Measurements from ENCODE around the gene PFDN4. TPM values are rescaled to one million over a fixed set of nuclear protein-coding genes. Genes with fewer than 3 reads are reported as not detected.

Gene PFDN4
- total RNA-seq, 1 experiment from 2014 or later: 90.1 TPM

DNA sequence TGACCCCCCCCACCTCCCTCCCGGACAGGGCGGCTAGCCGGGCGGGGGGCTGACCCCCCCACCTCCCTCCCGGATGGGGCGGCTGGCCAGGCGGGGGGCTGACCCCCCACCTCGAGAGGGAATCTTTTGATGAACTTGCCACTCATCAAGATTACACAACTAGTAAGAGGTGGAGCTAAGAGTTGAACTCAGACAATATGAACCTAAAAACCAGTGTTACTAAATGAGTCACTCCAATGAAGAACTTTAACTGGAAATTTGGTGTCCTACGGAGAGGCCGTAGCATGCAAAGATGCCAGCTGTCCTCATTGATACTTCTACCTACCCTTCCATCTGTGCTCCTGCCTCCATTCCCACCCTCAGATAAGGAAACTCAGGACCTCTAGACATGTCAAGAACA is 42.8 kb downstream of the PFDN4 start:
- CTCF ChIA-PET: no interaction called here

More for the DNA sequence above, 42.8 kb downstream of the PFDN4 start:
- Mint-ChIP-seq H3K27me3 (ENCODE audit: low read depth) (no peaks in the 10 kb centered on the region), H3K9me3 (peaks cover 34% of the 10 kb centered on the region), H3K27ac (no peak overlapping the region), H3K36me3 (peaks cover 16% of the 10 kb centered on the region), H3K4me3 (no peak overlapping the region), H3K4me1 (peaks cover 2% of the 10 kb centered on the region; the same call in 1 of the 2 replicates)
- POLR2A ChIA-PET: no interaction called here
- ATAC-seq: no peak
- TF ChIP-seq HMGA2 (CRISPR knock-in tag; IDR thresholded peaks at IDR 0.05) (no peak), GTF2I (CRISPR knock-in tag; conservative IDR thresholded peaks at IDR 0.05) (no peak), E2F1 (CRISPR knock-in tag; IDR thresholded peaks at IDR 0.05) (no peak), ZMAT4 (CRISPR knock-in tag; IDR thresholded peaks at IDR 0.05) (no peak), ZNF219 (CRISPR knock-in tag; IDR thresholded peaks at IDR 0.05; ENCODE audit: borderline replicate concordance) (no peak), RELA (CRISPR knock-in tag; IDR thresholded peaks at IDR 0.05; ENCODE audit: borderline replicate concordance) (no peak), IRF2 (CRISPR knock-in tag; IDR thresholded peaks at IDR 0.05; ENCODE audit: borderline replicate concordance, low read depth) (no peak), ZNF396 (CRISPR knock-in tag; IDR thresholded peaks at IDR 0.05; ENCODE audit: borderline replicate concordance) (no peak), SMAD4 (CRISPR knock-in tag; IDR thresholded peaks at IDR 0.05) (no peak), JUN (CRISPR knock-in tag; IDR thresholded peaks at IDR 0.05) (no peak), CBFB (CRISPR knock-in tag; IDR thresholded peaks at IDR 0.05; ENCODE audit: low read depth) (no peak), GABPB1 (CRISPR knock-in tag; IDR thresholded peaks at IDR 0.05) (no peak), ARID4B (CRISPR knock-in tag; IDR thresholded peaks at IDR 0.05; ENCODE audit: borderline replicate concordance) (no peak), TCF7 (CRISPR knock-in tag; IDR thresholded peaks at IDR 0.05; ENCODE audit: low read depth) (no peak), E2F4 (CRISPR knock-in tag; IDR thresholded peaks at IDR 0.05; ENCODE audit: borderline replicate concordance, low read depth) (no peak)
- TF ChIP-seq, protein P1, sequence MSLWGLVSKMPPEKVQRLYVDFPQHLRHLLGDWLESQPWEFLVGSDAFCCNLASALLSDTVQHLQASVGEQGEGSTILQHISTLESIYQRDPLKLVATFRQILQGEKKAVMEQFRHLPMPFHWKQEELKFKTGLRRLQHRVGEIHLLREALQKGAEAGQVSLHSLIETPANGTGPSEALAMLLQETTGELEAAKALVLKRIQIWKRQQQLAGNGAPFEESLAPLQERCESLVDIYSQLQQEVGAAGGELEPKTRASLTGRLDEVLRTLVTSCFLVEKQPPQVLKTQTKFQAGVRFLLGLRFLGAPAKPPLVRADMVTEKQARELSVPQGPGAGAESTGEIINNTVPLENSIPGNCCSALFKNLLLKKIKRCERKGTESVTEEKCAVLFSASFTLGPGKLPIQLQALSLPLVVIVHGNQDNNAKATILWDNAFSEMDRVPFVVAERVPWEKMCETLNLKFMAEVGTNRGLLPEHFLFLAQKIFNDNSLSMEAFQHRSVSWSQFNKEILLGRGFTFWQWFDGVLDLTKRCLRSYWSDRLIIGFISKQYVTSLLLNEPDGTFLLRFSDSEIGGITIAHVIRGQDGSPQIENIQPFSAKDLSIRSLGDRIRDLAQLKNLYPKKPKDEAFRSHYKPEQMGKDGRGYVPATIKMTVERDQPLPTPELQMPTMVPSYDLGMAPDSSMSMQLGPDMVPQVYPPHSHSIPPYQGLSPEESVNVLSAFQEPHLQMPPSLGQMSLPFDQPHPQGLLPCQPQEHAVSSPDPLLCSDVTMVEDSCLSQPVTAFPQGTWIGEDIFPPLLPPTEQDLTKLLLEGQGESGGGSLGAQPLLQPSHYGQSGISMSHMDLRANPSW (CRISPR knock-in tag; conservative IDR thresholded peaks at IDR 0.05; ENCODE audit: low read depth): no peak
- TF ChIP-seq, protein P2, sequence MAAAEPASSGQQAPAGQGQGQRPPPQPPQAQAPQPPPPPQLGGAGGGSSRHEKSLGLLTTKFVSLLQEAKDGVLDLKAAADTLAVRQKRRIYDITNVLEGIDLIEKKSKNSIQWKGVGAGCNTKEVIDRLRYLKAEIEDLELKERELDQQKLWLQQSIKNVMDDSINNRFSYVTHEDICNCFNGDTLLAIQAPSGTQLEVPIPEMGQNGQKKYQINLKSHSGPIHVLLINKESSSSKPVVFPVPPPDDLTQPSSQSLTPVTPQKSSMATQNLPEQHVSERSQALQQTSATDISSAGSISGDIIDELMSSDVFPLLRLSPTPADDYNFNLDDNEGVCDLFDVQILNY (CRISPR knock-in tag; IDR thresholded peaks at IDR 0.05): no peak
- DNase-seq (ENCODE audit: low spot score): no peak

All from WTC11 (cell line).